HG02840 (cell line): ENCODE measurements around the gene SELENOT.
"Not testable (repeated sequence)": the region's sequence is repeated elsewhere in the genome, so short reads cannot be mapped to it uniquely, and the experiment has no call there.

ENCODE experiments used
- ATAC-seq: cut with Tn5 transposase; IDR thresholded peaks from one replicate; pipeline ENCODE4 v1.9.1; 2021; ENCODE audit warnings: mild to moderate bottlenecking, moderate library complexity, moderate number of reproducible peaks; ENCODE audit not compliant: unreplicated experiment, low FRiP score

The SELENOT gene

GRCh38 chr3:150605998-150606641, 3.0 kb downstream of the SELENOT start:
- no peak for ATAC-seq

GRCh38 chr3:150607267-150608065, 4.3 kb downstream of the SELENOT start:
- ATAC-seq, result no peak

DNA sequence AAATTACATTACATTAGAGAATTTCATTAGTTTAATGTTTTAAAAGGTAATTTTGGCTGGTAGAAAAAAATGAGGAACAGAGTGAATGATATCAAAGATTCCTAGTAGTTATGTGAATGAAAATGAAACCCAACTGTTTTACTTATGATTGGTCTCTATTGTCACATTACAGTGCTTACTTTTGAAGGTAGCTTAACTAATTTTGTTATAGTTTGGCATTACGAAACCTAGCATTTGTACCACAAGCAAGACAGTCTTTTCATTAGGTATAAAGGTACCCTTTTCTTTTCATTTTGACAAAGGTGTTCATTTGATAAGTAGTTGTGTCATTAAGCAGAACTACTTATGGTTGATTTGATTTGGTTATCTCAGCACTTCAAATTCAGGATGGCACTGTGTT, 6.9 kb downstream of the SELENOT start:
- ATAC-seq, result no peak

DNA sequence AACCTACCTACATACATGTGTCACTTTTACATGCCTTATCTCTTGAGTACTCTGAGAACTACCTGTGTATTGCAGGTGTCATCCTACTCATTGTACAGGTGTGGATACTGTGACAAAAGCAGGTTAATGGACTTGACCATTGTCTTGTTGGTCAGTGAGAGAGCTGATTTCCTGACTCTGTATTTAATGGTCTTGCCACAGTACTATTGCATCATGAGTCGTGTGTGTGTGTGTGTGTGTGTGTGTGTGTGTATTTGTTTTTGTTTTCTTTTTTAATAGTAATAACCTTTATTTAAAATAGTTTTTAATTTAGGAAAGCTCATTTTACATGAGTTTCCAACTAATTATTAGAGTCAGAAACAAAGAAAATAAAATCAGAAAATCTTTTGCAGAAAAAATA, 7.7 kb downstream of the SELENOT start:
- ATAC-seq, result no peak

DNA sequence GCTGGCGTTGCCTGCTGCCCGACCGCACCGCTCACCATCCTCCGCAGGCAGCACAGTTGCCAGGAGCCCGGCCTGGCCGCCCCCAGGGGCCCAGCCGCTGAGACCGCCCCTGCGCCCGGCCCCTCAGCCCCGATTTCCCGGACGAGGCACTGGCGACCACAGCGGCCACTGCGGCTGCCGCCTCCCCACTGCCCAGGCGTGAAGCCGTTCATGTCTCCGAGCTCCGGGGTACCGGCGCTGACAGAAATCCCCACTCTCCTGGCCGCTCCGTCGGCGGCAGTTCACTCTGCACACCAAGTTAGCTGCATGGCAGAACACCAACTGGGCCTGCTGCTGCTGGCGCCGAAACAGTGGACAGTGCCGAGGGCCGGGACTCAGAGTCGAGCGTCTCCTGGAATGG, 8.5 kb downstream of the SELENOT start:
- ATAC-seq, result no peak

DNA sequence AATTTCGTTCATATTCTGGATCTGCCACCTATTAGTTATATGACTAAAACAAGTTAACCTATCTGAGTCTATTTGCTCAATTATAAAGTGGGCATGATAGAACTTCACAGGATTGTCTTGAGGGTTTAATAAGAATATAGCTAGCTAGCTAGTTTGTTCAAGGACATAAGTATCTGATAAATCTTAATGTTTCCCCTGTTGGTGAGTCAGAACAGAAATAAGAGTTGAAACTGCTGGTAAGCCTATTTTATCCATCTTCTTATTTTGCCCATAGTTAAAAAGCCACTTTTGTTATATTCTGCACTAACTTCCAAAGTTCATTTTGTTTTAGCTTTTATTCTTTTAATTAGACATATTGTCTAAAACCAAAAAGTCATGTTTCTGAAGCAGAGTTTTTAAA, 9.4 kb downstream of the SELENOT start:
- ATAC-seq, result no peak

DNA sequence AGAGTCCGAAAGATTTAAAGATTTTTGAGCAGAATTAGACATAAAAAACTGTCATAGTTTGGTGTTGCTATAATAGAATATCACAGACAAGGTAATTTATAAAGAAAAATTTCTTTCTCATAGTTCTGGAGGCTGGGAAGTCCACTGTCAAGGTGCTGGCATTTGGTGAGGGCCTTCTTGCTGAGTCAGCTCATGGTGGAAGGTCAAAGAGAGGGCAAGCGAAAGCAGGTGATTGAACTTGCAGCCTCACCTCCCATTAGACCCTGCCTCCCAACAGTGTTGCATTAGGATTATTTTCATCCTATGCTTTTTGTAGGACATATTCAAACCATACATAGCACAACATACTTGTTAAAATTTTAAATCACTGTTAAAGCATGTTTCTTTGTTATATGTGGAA, 9.9 kb downstream of the SELENOT start:
- no peak for ATAC-seq

DNA sequence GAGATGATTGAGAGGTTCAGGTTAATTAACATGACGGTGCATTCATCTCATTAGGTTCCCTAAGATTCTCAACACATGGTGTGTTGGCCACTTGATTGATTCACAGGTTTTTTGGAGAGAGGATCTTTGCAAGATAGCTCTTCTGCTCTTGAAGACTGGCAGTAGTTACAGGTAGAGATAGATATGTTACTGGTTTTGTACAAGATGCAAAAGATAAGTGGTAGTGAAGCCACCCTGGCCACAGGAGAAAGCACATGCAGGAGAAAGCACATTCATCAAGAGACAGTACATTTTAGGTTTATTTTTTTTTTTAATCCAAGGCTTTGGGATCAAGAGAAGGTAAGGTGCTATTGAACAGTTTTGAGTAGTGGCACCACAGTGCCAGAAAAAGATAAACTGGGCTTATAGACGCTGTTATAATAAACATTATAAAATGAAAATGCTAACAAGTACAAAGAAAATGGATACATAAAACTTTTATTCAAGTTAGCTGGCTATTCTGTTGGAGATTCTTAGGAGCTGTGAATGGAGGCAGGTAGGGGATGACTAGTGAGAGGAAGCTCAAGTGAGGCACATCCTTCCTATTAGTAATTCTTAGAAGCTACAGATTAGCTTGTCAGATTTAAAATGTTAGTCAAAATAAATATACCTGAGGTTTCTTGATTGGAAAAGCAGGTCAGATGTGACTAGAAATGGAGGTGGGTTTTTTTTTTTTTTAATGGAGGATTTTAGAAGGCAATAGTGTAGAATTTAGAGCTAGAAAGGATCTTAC, 10.8 kb downstream of the SELENOT start:
- no peak for ATAC-seq

DNA sequence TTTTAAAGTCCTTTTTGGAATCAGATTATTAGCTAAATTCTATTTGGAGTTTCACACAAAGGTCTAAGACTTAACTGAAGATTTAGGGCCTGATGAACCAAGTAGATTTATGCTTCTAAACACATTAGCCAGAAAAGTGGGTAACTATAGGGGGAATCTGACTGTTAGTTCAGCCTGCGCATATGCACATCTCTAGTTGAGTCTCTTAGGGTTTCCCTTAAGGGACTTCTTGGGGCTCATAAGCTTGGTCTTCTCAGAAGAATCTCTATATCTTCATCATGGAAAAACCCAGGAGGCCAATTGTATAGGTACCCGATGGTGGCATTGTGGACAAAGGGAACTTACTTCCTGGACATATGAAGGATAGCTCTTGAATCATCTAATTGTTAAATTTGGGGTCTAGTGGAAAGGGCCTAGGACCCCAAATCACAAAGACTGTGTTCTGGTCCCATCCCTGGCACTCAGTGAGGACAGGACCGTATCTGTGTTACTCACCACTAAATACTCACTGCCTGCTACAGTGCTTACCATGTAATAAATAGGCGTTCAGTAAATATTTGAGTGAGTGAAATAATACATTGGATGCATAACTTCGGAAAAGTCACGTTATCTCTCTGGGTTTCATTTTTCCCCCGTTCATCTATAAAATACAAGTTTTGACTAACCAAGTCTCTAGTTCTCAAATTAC, 17.0 kb downstream of the SELENOT start:
- ATAC-seq, result no peak

GRCh38 chr3:150622955-150623354, 19.8 kb downstream of the SELENOT start:
- not testable (repeated sequence) for ATAC-seq

DNA sequence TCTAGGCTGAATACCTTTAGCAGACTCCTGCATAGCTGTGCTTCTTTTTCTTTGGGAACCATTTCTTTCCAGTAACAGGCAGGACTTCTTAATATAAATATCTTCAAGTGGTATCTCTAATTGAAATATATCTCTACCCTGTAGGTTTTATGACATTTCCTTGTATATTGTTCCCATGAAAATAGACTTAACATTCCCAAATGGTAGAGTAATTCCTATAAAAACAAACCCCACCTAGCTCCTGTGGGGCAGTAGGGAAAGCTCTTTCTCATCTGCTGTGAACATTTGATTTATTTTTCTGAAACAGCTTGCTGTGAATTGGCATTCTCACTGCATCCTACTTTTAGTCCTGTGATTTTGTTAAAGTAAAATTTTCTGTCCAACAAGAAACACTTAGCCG, 20.8 kb downstream of the SELENOT start:
- no peak for ATAC-seq

DNA sequence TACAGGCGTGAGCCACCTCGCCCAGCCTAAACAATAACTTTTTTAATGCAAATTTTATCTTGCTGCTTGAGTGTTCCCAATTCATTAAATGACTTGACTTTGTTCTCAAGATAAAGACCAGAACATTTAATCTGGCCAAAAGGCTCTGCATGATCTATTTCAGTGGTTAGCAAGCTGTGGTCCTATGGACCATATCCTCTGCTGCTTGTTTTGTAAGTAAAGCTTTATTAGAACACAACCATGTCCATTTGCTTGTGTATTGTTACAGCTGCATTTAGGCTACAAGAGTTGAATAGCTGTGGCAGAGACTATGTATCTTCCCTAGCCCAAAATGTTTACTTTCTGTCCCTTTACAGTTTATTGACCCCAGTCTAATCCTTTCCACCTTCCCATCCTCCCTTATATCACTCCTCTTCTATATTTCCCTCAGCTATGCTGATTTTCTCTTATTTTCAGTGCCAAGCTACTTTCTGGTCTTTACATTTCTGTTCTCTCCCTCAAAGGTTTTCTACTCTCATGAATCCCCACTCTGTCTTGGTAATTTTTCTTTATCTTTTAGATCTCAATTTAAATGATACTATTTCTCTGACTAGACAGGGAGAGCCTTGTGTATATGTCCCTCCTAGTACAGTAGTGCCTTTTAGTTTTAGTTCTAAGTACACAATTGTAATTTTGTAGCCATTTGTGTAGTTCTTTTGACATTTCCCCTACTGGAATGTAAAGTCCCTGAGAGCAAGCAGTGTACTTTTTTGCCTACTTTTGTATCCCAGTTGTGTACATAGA, 23.2 kb downstream of the SELENOT start:
- ATAC-seq, result no peak

DNA sequence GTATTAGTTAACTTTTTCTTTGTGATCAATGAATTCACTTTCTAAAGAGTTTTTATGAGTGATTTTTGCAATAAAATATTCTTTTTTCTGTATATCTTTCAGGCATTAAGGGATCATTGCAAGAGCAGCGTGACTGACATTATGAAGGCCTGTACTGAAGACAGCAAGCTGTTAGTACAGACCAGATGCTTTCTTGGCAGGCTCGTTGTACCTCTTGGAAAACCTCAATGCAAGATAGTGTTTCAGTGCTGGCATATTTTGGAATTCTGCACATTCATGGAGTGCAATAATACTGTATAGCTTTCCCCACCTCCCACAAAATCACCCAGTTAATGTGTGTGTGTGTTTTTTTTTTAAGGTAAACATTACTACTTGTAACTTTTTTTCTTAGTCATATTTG, 24.4 kb downstream of the SELENOT start:
- ATAC-seq, result no peak

GRCh38 chr3:150631515-150632221, 28.5 kb downstream of the SELENOT start:
- no peak for ATAC-seq

GRCh38 chr3:150635076-150635475, 32.0 kb downstream of the SELENOT start:
- no peak for ATAC-seq

GRCh38 chr3:150635526-150635925, 32.4 kb downstream of the SELENOT start:
- no peak for ATAC-seq

- no peak for ATAC-seq
Measured at GRCh38 chr3:150636258-150636657, 33.1 kb downstream of the SELENOT start.

- no peak for ATAC-seq
Measured at GRCh38 chr3:150639262-150639661, 36.1 kb downstream of the SELENOT start.

- ATAC-seq, result no peak
Measured at GRCh38 chr3:150640256-150640655, 37.1 kb downstream of the SELENOT start.
